HG03045 (cell line): ENCODE measurements around the gene C1QTNF1.
A peak's percentile ranks its signal among the peaks of the same experiment; 100 is the strongest.
"Not testable (repeated sequence)": the region's sequence is repeated elsewhere in the genome, so short reads cannot be mapped to it uniquely, and the experiment has no call there.

Experiments used
- ATAC-seq: cut with Tn5 transposase; IDR thresholded peaks from one replicate; pipeline ENCODE4 v1.9.1; 2021; ENCODE audit warnings: mild to moderate bottlenecking, moderate library complexity; ENCODE audit not compliant: unreplicated experiment

Gene C1QTNF1

DNA sequence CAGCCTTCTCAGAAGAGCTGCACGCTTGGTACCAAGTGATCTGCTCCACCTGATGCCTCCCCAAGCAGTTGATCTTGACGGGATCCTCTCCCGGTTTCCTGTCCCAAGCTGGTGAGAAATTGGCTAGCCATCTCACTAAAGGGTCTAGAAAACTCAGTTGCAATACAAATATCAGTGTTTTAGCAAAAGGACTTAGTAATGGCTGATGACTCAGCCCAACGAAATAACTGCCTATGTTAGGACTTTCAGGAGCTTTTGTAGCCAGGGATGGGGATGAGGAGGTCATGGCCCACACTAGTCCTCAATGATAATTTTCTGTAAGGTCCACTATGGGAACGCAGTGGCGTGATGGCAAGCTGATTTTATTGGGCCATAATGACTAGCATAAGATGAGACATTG lies 27.3 kb downstream of the C1QTNF1 start:
- ATAC-seq: no peak

- ATAC-seq: no peak
Observed at GRCh38 chr17:79052131-79052530, 28.2 kb downstream of the C1QTNF1 start.

DNA sequence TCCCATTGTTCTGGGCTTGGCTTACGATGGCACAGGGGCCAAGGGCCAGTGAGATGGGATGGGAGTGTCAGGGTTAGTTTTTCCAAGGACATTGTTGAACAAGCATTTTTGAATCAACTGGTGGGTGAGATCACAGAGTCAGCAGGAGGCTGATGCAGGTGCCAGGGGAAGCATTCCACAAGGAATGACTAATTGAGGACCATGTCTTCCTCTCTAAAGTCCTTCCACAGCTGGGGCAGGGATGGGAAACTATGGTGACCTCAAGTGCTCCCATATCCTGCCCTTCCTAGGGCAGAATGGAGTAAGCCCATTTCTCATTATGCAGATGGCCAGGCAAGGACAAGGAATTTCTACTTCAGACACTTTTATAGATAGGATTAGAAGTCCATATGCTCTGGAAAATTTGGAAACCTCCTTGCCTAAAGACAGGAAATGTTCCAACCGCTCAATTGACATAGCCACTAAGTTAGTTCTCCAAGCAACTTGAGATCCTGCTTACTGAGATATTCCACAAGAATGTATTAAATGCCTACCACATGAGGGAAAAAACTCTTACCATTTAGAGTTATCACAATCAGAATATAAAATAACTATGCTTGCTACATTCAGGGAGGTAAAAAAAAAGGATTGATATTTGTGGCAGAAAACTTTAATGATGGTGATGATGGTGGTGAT lies 29.4 kb downstream of the C1QTNF1 start:
- no peak for ATAC-seq

- no peak for ATAC-seq
Observed at GRCh38 chr17:79054200-79054960, 30.4 kb downstream of the C1QTNF1 start.

DNA sequence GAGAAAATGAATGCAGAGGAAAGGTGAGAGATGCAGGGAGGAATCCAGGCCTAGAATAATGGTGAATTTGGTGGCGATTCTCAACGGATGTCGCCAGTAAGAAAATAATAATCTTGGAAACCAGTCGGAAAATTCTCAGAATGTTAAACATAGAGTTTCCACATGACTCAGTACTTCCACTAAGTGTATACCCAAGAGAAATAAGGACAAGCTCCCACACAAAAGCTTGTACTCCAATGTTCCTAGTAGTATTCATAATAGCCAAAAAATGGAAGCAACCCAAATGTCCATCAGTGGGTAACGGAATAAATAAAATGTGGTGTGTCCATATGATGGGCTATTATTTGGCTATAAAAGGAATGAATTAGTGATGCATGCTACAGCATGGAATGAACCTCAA lies 31.2 kb downstream of the C1QTNF1 start:
- no peak for ATAC-seq

GRCh38 chr17:79057737-79058385 lies 33.9 kb downstream of the C1QTNF1 start:
- ATAC-seq: no peak

GRCh38 chr17:79062691-79063090 lies 38.7 kb downstream of the C1QTNF1 start:
- no peak for ATAC-seq

DNA sequence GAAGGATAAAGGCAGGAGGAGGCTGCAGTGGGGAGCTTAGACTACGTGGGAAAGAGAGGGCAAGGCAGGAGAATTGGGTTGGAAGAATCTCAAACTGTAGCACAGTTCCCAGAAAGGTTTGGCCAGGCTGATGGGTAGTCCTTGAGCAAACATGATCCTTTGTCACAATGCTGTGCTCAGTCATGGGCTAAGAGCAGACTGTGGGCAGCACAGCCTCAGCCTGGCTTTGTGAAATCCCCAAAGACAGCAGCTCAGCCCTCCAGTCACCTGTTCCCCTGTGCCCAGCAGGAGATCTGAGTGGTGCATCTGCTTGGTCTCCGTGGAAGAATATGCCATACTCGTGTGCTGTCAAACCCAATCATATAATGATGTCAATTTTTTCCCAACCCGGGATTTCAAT lies 40.1 kb downstream of the C1QTNF1 start:
- ATAC-seq: no peak

DNA sequence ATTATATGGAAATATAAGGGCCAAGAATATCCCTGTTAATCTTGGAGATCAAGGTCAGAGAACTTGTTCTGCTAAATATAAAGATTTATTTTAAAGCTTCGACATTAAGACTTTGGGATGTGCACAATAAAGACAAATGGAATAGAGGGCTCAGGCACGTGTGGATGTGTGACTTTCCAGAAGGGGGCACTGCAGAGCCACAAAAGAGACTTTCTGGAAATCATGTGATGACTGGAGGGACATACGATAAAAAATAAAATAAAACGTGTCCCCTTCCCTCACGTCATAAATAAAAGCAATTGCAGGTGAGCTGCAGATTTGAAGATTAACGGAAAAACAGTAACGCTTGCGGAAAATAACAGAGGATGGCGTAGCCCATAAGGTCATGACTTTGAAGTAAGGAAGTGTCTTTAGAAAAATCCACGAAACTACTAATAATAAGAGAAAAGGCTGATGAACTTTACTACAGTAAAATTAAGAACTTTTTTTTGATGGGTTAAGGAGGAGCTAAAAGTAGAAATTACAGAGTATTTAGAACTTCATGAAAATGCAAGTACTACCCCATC lies 41.2 kb downstream of the C1QTNF1 start:
- no peak for ATAC-seq

DNA sequence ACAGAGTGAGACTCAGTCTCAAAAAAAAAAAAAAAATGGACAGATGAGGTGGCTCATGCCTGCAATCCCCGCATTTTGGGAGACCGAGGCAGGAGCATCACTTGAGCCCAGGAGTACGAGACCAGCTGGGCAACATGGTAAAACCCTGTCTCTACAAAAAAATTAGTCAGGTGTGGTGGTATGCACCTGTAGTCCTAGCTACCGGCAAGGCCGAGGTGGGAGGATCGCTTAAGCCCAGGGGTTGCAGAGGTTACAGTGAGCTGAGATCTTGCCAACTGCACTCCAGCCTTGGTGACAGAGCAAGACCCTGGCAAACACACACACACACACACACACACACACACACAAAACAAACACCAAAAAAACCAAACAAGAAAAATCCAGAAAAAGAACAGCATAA lies 43.0 kb downstream of the C1QTNF1 start:
- ATAC-seq: no peak

GRCh38 chr17:79070266-79070880 lies 46.4 kb downstream of the C1QTNF1 start:
- no peak for ATAC-seq

- ATAC-seq: no peak
Observed at GRCh38 chr17:79071161-79071740, 47.3 kb downstream of the C1QTNF1 start.

- no peak for ATAC-seq
Observed at GRCh38 chr17:79072544-79072943, 48.6 kb downstream of the C1QTNF1 start.

DNA sequence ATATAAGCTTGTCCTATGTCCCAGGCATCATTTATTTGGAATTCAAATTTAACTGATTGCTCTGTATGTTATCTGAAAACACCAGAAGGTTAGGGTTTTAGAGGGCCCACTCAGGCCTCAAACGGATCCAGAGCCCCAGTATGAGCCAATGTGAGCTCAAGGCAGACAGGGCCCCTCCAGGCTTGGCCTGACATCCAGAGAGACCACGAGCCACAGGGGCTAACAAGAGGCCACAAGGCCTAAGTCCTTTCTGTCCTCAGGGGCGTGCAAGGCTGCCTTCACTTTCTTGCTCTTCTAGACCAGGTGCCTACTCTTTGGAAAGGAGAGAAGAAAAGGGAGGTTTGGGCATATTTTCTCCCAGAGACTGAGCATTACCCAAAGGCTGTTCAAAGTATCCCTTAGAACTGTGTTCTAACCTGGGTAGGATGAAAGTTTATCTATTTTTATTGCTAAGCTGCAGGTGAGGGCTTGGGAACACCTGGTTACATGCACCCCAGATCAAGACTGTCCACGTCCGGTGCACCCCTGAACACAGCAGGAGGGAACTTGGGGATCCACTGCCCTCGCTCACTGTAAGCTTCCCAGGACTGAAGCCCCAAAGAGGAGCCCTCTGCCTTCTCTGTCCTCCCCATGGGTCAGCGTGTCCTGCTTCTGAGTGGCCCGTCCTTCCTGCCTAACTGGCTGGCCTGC lies 49.2 kb downstream of the C1QTNF1 start:
- ATAC-seq: no peak

- no peak for ATAC-seq
Observed at GRCh38 chr17:79073706-79074088, 49.7 kb downstream of the C1QTNF1 start.

DNA sequence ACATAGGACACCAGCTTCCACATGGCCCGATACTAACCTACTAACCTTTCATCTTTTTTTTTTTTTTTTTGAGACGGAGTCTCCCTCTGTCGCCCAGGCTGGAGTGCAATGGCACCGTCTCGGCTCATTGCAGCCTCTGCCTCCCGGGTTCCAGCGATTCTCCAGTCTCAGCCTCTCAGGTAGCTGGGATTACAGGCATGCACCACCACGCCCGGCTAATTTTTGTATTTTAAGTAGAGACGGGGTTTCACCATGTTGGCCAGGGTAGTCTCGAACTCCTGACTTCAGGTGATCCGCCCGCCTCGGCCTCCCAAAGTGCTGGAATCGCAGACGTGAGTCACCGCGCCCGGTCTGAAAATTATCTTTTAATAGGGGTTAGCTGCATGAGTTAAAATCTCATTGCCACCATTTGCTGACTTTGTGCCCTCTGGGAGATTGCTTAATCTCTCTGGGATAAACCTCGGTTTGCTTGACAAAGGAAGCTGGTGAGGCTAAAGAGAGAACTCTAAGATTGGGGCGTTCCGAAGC lies 50.2 kb downstream of the C1QTNF1 start:
- not testable (repeated sequence) for ATAC-seq

DNA sequence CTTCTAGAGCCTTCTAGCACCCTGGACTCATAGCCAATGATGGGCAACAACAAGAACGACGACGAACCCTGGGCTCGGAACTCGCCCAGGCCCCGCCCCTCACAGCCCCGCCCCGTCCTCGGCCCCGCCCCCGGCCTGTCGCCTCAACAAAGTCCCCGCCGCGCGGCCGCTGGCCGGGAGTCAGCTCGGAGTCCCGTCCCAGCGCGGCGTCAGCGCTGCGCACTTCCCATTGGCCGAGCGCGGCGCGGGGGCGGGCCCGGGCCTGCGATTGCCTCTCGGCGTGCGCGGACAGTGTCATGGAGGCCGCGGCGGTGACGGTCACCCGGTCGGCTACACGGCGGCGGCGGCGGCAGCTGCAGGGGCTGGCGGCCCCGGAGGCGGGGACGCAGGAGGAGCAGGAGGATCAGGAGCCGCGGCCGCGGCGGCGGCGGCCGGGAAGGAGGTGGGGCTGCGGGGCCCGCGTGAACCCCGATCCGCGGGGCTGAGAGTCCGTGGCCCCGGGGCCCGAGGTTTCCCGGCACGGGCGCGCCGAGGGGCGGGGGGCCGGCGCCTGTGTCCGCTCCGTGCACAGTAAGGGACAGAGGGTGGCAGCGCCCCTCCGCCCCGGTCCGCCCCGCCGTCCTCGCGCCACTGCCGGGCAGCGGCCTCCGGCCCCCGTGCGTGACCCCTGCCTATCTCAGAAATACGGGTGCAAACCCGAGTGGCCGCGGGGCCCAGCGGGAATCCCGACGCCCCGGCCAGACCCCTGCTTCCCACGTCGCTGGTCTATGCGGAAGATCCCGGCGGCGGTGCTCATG lies 50.9 kb downstream of the C1QTNF1 start, which contains the start of gene ENGASE:
ENGASE (plus strand) TSS at position 176 of the 797 bp plus-strand sequence; CDS start at position 297, 121 bp downstream.
- peak; percentile 93 for ATAC-seq

DNA sequence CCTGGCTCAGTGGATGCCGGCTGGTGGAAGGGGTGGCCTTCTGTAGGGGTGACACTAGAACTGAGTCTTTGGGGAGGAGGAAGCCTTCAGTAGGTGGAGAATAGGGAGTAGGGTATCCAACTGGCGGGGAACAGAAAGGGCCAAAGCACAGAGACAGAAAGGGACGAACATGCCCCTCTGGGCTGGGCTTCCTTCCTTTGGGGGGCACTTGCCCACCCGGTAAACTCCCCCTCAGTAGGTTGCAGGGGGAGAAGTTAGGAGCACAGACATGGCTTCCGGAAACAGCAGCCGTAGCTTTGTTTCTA lies 51.4 kb downstream of the C1QTNF1 start:
- peak; percentile 16 for ATAC-seq

DNA sequence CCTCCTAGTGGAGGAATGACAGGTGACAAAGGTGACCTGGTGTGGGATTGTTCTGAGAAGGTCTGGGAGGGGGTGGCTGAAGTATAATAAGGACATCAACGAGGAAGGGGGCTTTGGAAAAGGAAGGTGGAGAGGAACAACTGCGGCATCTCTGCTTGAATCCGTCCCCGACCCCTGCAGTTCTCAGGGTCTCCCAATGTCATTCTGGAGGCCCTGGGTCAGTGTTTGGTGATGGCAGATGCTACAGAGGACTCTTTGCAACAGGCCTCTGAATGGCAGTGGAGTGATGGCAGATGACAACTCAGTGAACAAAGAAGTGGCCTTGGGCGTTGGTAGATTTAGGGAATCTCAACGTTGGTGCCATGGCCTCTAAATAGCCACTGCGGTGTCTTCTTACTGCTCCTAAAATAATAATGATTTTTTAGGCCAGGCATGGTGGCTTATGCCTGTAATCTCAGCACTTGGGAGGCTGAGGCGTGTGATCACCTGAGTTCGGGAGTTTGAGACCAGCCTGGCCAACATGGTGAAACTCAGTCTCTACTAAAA lies 52.0 kb downstream of the C1QTNF1 start:
- no peak for ATAC-seq
